K562 (cell line): ENCODE measurements around the gene PSMD9. TPM values are rescaled to one million over a fixed set of nuclear protein-coding genes. Genes with fewer than 3 reads are reported as not detected.

ENCODE experiments used
- ATAC-seq: fragments of 200-7000 bp; cut with Tn5 transposase; 3 replicates; pipeline ENCODE4 v1.9.1; 2020; ENCODE audit warnings: moderate library complexity
- BruUV-seq: library from RNA; stranded (reverse); fragments of 400-500 nt; replicated peaks from 2 replicates; lab custom pipeline; 2021; lab: Mats Ljungman, UMichigan
- CTCF ChIA-PET: fragments of 300-600 bp; formaldehyde crosslinking; extraction: SDS; loops from one replicate; lab custom pipeline; 2021; ENCODE audit warnings: low intra/inter-chr PET ratio; lab: Yijun Ruan, JAX
- POLR2A ChIA-PET: fragments of 300-600, 350-650 bp; sonication (Branson Sonifier 250); formaldehyde crosslinking; extraction: SDS; loops from one replicate; lab custom pipeline; 2021; ENCODE audit warnings: antibody characterized with exemption, inconsistent platforms; lab: Yijun Ruan, JAX
- DNase-seq, 4 experiments: peaks; one replicate each; pipeline versions ENCODE4 v3.0.0 to v3.0.0-alpha.2; 2011 to 2018; ENCODE audit warnings: low spot score in 3 of 4, mixed read lengths in 3 of 4; ENCODE audit errors: extremely low read depth in 1 of 4
- FAIRE-seq: peaks from 2 replicates; lab custom pipeline; 2011; peaks lifted over from hg19 to GRCh38; lab: Jason Lieb, UNC
- H2AFZ ChIP-seq: 2 replicates; pipeline ENCODE4 v1.6.0; 2011; ENCODE audit warnings: low read depth, low read length, control low read depth, inconsistent platforms
- H3K27ac ChIP-seq: fragments of 200-600 bp; 3 replicates; pipeline ENCODE4 v1.8.0; 2011; ENCODE audit warnings: low read depth, mild to moderate bottlenecking, control low read depth, inconsistent platforms, low read length, moderate library complexity, mixed read lengths; ENCODE audit errors: extremely low read depth
- H3K27me3 ChIP-seq, 2 experiments: fragments of 300-600 bp in 1 of 2; 2 replicates in 1 of 2; 3 replicates in 1 of 2; pipeline versions ENCODE4 v1.6.0 to v1.8.0; 2011; ENCODE audit warnings: inconsistent platforms in 2 of 2, low read length in 2 of 2, mild to moderate bottlenecking in 1 of 2, mixed read lengths in 1 of 2, moderate library complexity in 1 of 2; ENCODE audit not compliant: control insufficient read depth in 2 of 2, insufficient read depth in 2 of 2
- H3K36me3 ChIP-seq: fragments of 300-600 bp; 3 replicates; pipeline ENCODE4 v1.8.0; 2011; ENCODE audit warnings: mild to moderate bottlenecking, low read length, inconsistent platforms; ENCODE audit not compliant: control insufficient read depth, insufficient read depth
- H3K4me1 ChIP-seq, 2 experiments: fragments of 200-600 bp in 1 of 2; replicated peaks in 1 of 2; 2 replicates in 1 of 2; 3 replicates in 1 of 2; pipeline versions ENCODE4 v1.5.1 to v1.8.0; 2011; ENCODE audit warnings: inconsistent platforms in 2 of 2, low read length in 2 of 2, mild to moderate bottlenecking in 1 of 2, mixed read lengths in 1 of 2, moderate library complexity in 1 of 2; ENCODE audit not compliant: control insufficient read depth in 2 of 2, insufficient read depth in 2 of 2
- H3K4me2 ChIP-seq: 2 replicates; pipeline ENCODE4 v1.6.1; 2011; ENCODE audit warnings: low read length, control low read depth, inconsistent platforms, mixed read lengths; ENCODE audit not compliant: insufficient read depth
- H3K4me3 ChIP-seq: fragments of 200-600 bp; sonication (generic), shearing (Covaris generic); 2 replicates; pipeline ENCODE4 v1.5.1; 2016; ENCODE audit warnings: control low read depth, inconsistent platforms
- H3K79me2 ChIP-seq: fragments of 200-600 bp; 3 replicates; pipeline ENCODE4 v1.8.0; 2011; ENCODE audit warnings: low read length, inconsistent platforms; ENCODE audit not compliant: control insufficient read depth, insufficient read depth
- H3K9ac ChIP-seq, 2 experiments: 2 replicates each; pipeline versions ENCODE4 v1.6.0 to v1.6.1; 2011; ENCODE audit warnings: low read depth in 2 of 2, low read length in 2 of 2, control low read depth in 1 of 2, inconsistent platforms in 1 of 2, mild to moderate bottlenecking in 1 of 2, mixed read lengths in 1 of 2; ENCODE audit not compliant: insufficient read depth in 1 of 2
- H3K9me1 ChIP-seq: one replicate; pipeline ENCODE4 v1.6.0; 2011; ENCODE audit warnings: inconsistent platforms, mild to moderate bottlenecking, low read length, moderate library complexity; ENCODE audit not compliant: control insufficient read depth, insufficient read depth
- H3K9me3 ChIP-seq: replicated peaks from 2 replicates; pipeline ENCODE4 v1.5.1; 2011; ENCODE audit warnings: low read depth, low read length, inconsistent platforms; ENCODE audit not compliant: control insufficient read depth, insufficient read depth
- H4K20me1 ChIP-seq: replicated peaks from 2 replicates; pipeline ENCODE4 v1.6.1; 2011; ENCODE audit warnings: low read length, inconsistent platforms, mixed read lengths; ENCODE audit not compliant: control insufficient read depth, insufficient read depth
- ARID3A ChIP-seq: IDR thresholded peaks from 2 replicates; pipeline ENCODE4 v1.6.1; 2012; ENCODE audit warnings: low read depth, low read length, improper control_type of control experiment, borderline replicate concordance
- CEBPZ ChIP-seq: fragments of 150-350 bp; IDR thresholded peaks from 2 replicates; pipeline ENCODE4 v1.6.1; 2014; ENCODE audit warnings: low read depth, mild to moderate bottlenecking, low read length, borderline replicate concordance
- CXXC5 ChIP-seq: fragments of 250-450 bp; sonication (Bioruptor Pico); IDR thresholded peaks from 2 replicates; pipeline ENCODE4 v1.8.0; 2022; ENCODE audit warnings: inconsistent platforms, mild to moderate bottlenecking, moderate library complexity
- HMGXB4 ChIP-seq: sonication (generic); formaldehyde crosslinking; IDR thresholded peaks from 2 replicates; pipeline ENCODE4 v1.8.1; 2023; ENCODE audit warnings: mild to moderate bottlenecking, missing genetic modification reagents
- MED1 ChIP-seq: sonication (generic); formaldehyde crosslinking; IDR thresholded peaks from 2 replicates; pipeline ENCODE4 v1.8.1; 2023; ENCODE audit warnings: missing genetic modification reagents, borderline replicate concordance
- MXI1 ChIP-seq: IDR thresholded peaks from 2 replicates; pipeline ENCODE4 v1.6.1; 2011; ENCODE audit warnings: low read depth, mild to moderate bottlenecking, improper control_type of control experiment, low read length
- NKRF ChIP-seq: fragments of 450-650 bp; IDR thresholded peaks from 2 replicates; pipeline ENCODE4 v1.6.1; 2016; ENCODE audit warnings: borderline replicate concordance
- SPI1 ChIP-seq: IDR thresholded peaks from 2 replicates; pipeline ENCODE4 v1.6.1; 2011; ENCODE audit warnings: low read depth, low read length, control low read depth, borderline replicate concordance
- THRAP3 ChIP-seq: fragments of 450-650 bp; IDR thresholded peaks from 2 replicates; pipeline ENCODE4 v1.6.1; 2016; ENCODE audit warnings: mild to moderate bottlenecking, inconsistent platforms, borderline replicate concordance
- ZNF696 ChIP-seq: fragments of 250-450 bp; sonication (Bioruptor Pico); conservative IDR thresholded peaks from 2 replicates; pipeline ENCODE4 v1.4.0; 2020; ENCODE audit warnings: mild to moderate bottlenecking, moderate library complexity
- WGBS: fragments of 100-300 bp; shearing (Covaris generic); methylation state at CpG from one replicate; pipeline ENCODE4 v1.1.6; 2016; ENCODE audit warnings: low coverage, mixed read lengths; ENCODE audit not compliant: insufficient coverage; ENCODE audit errors: missing lambda C conversion rate; 5-methylcytosine and 5-hydroxymethylcytosine counted together
- in situ Hi-C: fragments of 300-500 bp; cut with MboI; formaldehyde crosslinking; loops from 4 replicates; pipeline ENCODE4 v1.15.0; 2018; ENCODE audit warnings: inconsistent platforms, mixed read lengths
- intact Hi-C: fragments of 100-400 bp; cut with micrococcal nuclease; formaldehyde crosslinking; loops from 2 replicates; pipeline ENCODE4 v1.14.2; 2022
- polyA plus RNA-seq, 8 experiments: library from polyadenylated mRNA; depleted of rRNA in 4 of 8; stranded (reverse) in 5 of 8; unstranded in 3 of 8; fragments of >200 nt; fragmentation: Nextera tagmentation in 2 of 8; fragmentation: Illumina TruSeq in 1 of 8; extraction: Ambion mirVana in 2 of 8; extraction: Trizol in 1 of 8; gene quantifications; 2 replicates each; pipeline versions ENCODE4 v1.2.1 to v1.2.3, GENCODE V29; 2011 to 2014; ENCODE audit warnings: inconsistent platforms in 1 of 8, missing spikeins in 1 of 8
- total RNA-seq, 7 experiments: library from RNA; depleted of rRNA in 6 of 7; stranded (reverse); fragments of >200 nt in 6 of 7; fragmentation: Illumina TruSeq in 2 of 7; extraction: Trizol in 2 of 7; gene quantifications; 2 replicates each; pipeline versions ENCODE4 v1.2.1 to v1.2.3, GENCODE V29; 2011 to 2021; ENCODE audit warnings: low replicate concordance in 1 of 7
- TF ChIP-seq, protein P1 (sequence below): fragments of 250-450 bp; sonication (Bioruptor Pico); IDR thresholded peaks from 2 replicates; pipeline ENCODE4 v1.5.0; 2021

Gene PSMD9
- total and polyA plus RNA-seq, 9 of the 15 experiments (the other 6 are each of a cell fraction or from before 2014, with no cell fraction given) = 12.2 to 143 (median 61.3) TPM

DNA sequence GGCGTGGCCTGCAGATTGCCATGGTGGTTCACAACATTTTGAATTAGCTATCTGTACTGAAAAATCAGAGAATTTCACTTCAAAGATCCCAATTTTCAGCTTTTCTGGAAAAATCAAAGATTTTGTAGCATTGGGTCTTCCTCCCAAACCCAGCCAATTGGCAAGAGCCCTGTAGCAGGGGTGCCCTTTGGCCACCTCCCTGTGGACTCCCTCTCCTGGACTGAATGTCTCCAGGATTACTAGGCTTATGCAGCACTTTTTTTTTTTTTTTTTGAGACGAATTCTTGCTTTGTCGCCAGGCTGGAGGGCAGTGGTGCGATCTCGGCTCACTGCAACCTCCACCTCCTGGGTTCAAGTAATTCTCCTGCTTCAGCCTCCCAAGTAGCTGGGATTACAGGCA, 9.7 kb downstream of the PSMD9 start:
- Histone ChIP-seq H3K9ac (no peak overlapping the region; a peak in 1 of 4 replicates), H3K79me2 (peaks cover 25% of the 10 kb centered on the region), H3K4me3 (no peak overlapping the region), H4K20me1 (no peaks in the 10 kb centered on the region), H3K36me3 (peaks cover 82% of the 10 kb centered on the region), H3K9me1 (peaks cover 2% of the 10 kb centered on the region), H3K4me1 (peaks cover 9 to 13% of the 10 kb centered on the region in 2 experiments), H3K9me3 (no peaks in the 10 kb centered on the region), H2AFZ (no peak overlapping the region), H3K27ac (no peak overlapping the region), H3K4me2 (no peak overlapping the region), H3K27me3 (no peaks in the 10 kb centered on the region)
- no TSS peak for BruUV-seq
- 88% methylated on average over 4 of the region's 5 CpGs for WGBS
- no peak for DNase-seq
- no peak for FAIRE-seq
- intact Hi-C loops = no loop called here
- ChIA-PET POLR2A (interaction anchor here (0.7 to 1.5 kb wide), 2 partner anchors 10 to 27 kb away, joined by 3 read pairs; partner anchors contain the start of gene PSMD9), CTCF (interaction anchor here (0.6 kb wide), 1 partner anchor 124 kb away, joined by 3 read pairs; no protein-coding TSS in a partner anchor)
- no peak for ATAC-seq
- in situ Hi-C loops = no loop called here
- TF ChIP-seq CEBPZ (no peak), MED1 (CRISPR knock-in tag) (no peak), NKRF (no peak), THRAP3 (no peak), HMGXB4 (CRISPR knock-in tag) (no peak), CXXC5 (CRISPR knock-in tag) (no peak), ZNF696 (CRISPR knock-in tag) (no peak), SPI1 (no peak), ARID3A (no peak), MXI1 (no peak)
- TF ChIP-seq, protein P1, sequence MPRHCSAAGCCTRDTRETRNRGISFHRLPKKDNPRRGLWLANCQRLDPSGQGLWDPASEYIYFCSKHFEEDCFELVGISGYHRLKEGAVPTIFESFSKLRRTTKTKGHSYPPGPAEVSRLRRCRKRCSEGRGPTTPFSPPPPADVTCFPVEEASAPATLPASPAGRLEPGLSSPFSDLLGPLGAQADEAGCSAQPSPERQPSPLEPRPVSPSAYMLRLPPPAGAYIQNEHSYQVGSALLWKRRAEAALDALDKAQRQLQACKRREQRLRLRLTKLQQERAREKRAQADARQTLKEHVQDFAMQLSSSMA (CRISPR knock-in tag) = no peak
